ENCODE data around the gene EP400. TPM values are rescaled to one million over a fixed set of nuclear protein-coding genes. Genes with fewer than 3 reads are reported as not detected.
A peak's percentile ranks its signal among the peaks of the same experiment; 100 is the strongest.

The EP400 gene
- total RNA-seq, 1 experiment from 2014 or later = 61.7 TPM

GRCh38 chr12:132053338-132054330 lies 103.9 kb downstream of the EP400 start:
- H3K79me2 ChIP-seq (ENCODE audit: insufficient read depth, low read length) = peaks cover 4% of the 10 kb centered on the region
- no peak overlapping the region for H2AK5ac ChIP-seq (ENCODE audit: insufficient read length, low read length)
- Mint-ChIP-seq H3K4me1 (peaks cover 0 to 4% of the 10 kb centered on the region in 2 experiments; a peak in 1 of 4 replicates), H3K27me3 (ENCODE audit: low read depth) (no peaks in the 10 kb centered on the region), H3K9me3 (peaks cover 3 to 8% of the 10 kb centered on the region in 2 experiments; a peak in 3 of 5 replicates), H3K4me3 (no peak overlapping the region), H3K36me3 (ENCODE audit: insufficient read depth in 1 of 3, low read depth in 3 of 3) (peaks cover 56 to 87% (median 86%) of the 10 kb centered on the region in 3 experiments), H3K27ac (peak overlapping the region in 2 of 3 experiments; percentile 8 to 64; a peak in 2 of 7 replicates)
- H3K9me3 ChIP-seq (ENCODE audit: control insufficient read depth, low read depth, low read length) = no peaks in the 10 kb centered on the region
- H3K9ac ChIP-seq (ENCODE audit: extremely low read depth, insufficient read length, low read length) = no peak overlapping the region
- H2BK120ac ChIP-seq (ENCODE audit: low read depth, low read length, poor library complexity, severe bottlenecking) = no peak overlapping the region
- no peak overlapping the region for H2BK15ac ChIP-seq (ENCODE audit: low read depth, low read length)
- no peaks in the 10 kb centered on the region for H3K23me2 ChIP-seq (ENCODE audit: insufficient read length, low read depth, low read length, poor library complexity, severe bottlenecking)
- no peak overlapping the region for H4K91ac ChIP-seq (ENCODE audit: insufficient read length, low read depth, low read length)
- H3K4ac ChIP-seq (ENCODE audit: low read depth, low read length) = no peak overlapping the region
- H3K27me3 ChIP-seq (ENCODE audit: insufficient read depth, low read length) = no peaks in the 10 kb centered on the region
- TF ChIP-seq CTCF (conservative IDR thresholded peaks at IDR 0.05) = no peak
- H3K56ac ChIP-seq (ENCODE audit: insufficient read length, low read depth, low read length) = no peak overlapping the region
- H3K4me1 ChIP-seq (ENCODE audit: insufficient read depth, low read length) = peaks cover 2% of the 10 kb centered on the region; the same call in 1 of the 2 replicates
- no peak overlapping the region for H2BK5ac ChIP-seq (ENCODE audit: insufficient read length, low read length)
- H2AFZ ChIP-seq (ENCODE audit: low read length) = no peak overlapping the region
- H2BK12ac ChIP-seq (ENCODE audit: insufficient read length, low read depth, low read length) = no peak overlapping the region
- H2BK20ac ChIP-seq (ENCODE audit: low read depth, low read length, poor library complexity, severe bottlenecking) = no peak overlapping the region
- H3K4me2 ChIP-seq (ENCODE audit: insufficient read depth, insufficient read length, low read length) = no peak overlapping the region
- H4K20me1 ChIP-seq (ENCODE audit: control insufficient read depth, insufficient read depth, insufficient read length) = no peaks in the 10 kb centered on the region
- H3K14ac ChIP-seq (ENCODE audit: insufficient read depth, low read length) = no peak overlapping the region
- H3K18ac ChIP-seq (ENCODE audit: insufficient read length, low read depth, low read length) = no peak overlapping the region
- H3K27ac ChIP-seq (ENCODE audit: insufficient read length, low read depth, low read length) = no peak overlapping the region
- H3K79me1 ChIP-seq (ENCODE audit: insufficient read depth, low read depth, low read length, poor library complexity, severe bottlenecking) = no peaks in the 10 kb centered on the region
- H4K5ac ChIP-seq (ENCODE audit: insufficient read length, low read depth, low read length) = no peak overlapping the region
- DNase-seq = no peak
- H4K8ac ChIP-seq (replicated peaks; ENCODE audit: insufficient read length, low read depth, low read length) = no peak overlapping the region
- no peak overlapping the region for H3K23ac ChIP-seq (ENCODE audit: insufficient read length, low read depth, low read length)
- no CpG with 5 or more reads among the region's 27 CpGs for WGBS (ENCODE audit: extremely low coverage, insufficient read length, low lambda C conversion rate)
- H3T11ph ChIP-seq (ENCODE audit: low read length) = no peak overlapping the region
